OCI-LY1 (cell line): ENCODE data around the gene CBFA2T2.

Experiments used
- CTCF ChIP-seq: fragments of 200-600 bp; sonication (generic), shearing (Covaris generic); IDR thresholded peaks from 2 replicates; pipeline ENCODE4 v1.5.1; 2017; ENCODE audit warnings: mild to moderate bottlenecking, antibody characterized with exemption, low read length, moderate library complexity, mixed read lengths
- EZH2 ChIP-seq: fragments of 200-600 bp; sonication (generic), shearing (Covaris generic); IDR thresholded peaks from 2 replicates; pipeline ENCODE4 v1.8.0; 2017; ENCODE audit warnings: borderline replicate concordance, mixed run types, mild to moderate bottlenecking, antibody characterized with exemption, low read length, moderate library complexity, mixed read lengths

- TF ChIP-seq CTCF (no peak), EZH2 (no peak)
Observed at GRCh38 chr20:33465481-33466302, 24.2 kb upstream of the CBFA2T2 start.
